Mesenchymal stem cell (in vitro differentiated cells and primary cell): ENCODE data around the gene BTBD6.
A peak's percentile ranks its signal among the peaks of the same experiment; 100 is the strongest.

ENCODE experiments used
- DNase-seq: peaks from one replicate; pipeline ENCODE4 v3.0.0-alpha.2; 2013
- H2AFZ ChIP-seq: one replicate; pipeline ENCODE4 v1.6.1; 2013; ENCODE audit warnings: low read depth, mild to moderate bottlenecking, control low read depth, inconsistent platforms, low read length, moderate library complexity
- H2AK5ac ChIP-seq: 2 replicates; pipeline ENCODE4 v1.6.1; 2013; ENCODE audit warnings: low read length, moderate library complexity, mild to moderate bottlenecking, inconsistent platforms; ENCODE audit not compliant: severe bottlenecking
- H2BK120ac ChIP-seq: one replicate; pipeline ENCODE4 v1.6.1; 2013; ENCODE audit warnings: low read depth, mild to moderate bottlenecking, inconsistent platforms, low read length, moderate library complexity
- H2BK12ac ChIP-seq, 2 experiments: one replicate each; pipeline ENCODE4 v1.6.1; 2013; ENCODE audit warnings: inconsistent platforms in 2 of 2, low read length in 2 of 2, mild to moderate bottlenecking in 2 of 2, moderate library complexity in 2 of 2, control low read depth in 1 of 2
- H2BK15ac ChIP-seq: one replicate; pipeline ENCODE4 v1.6.1; 2013; ENCODE audit warnings: mild to moderate bottlenecking, low read depth, inconsistent platforms; ENCODE audit not compliant: poor library complexity, severe bottlenecking
- H2BK5ac ChIP-seq: 2 replicates; pipeline ENCODE4 v1.6.1; 2013; ENCODE audit warnings: low read depth, mild to moderate bottlenecking, low read length, control low read depth, inconsistent platforms; ENCODE audit not compliant: poor library complexity, severe bottlenecking
- H3K14ac ChIP-seq, 2 experiments: one replicate each; pipeline ENCODE4 v1.6.1; 2013; ENCODE audit warnings: inconsistent platforms in 2 of 2, low read length in 2 of 2, control low read depth in 1 of 2, mild to moderate bottlenecking in 1 of 2, moderate library complexity in 1 of 2
- H3K18ac ChIP-seq, 2 experiments: one replicate each; pipeline ENCODE4 v1.6.1; 2013; ENCODE audit warnings: inconsistent platforms in 2 of 2, low read length in 2 of 2, control low read depth in 1 of 2, low read depth in 1 of 2, mild to moderate bottlenecking in 1 of 2
- H3K23ac ChIP-seq, 2 experiments: one replicate each; pipeline ENCODE4 v1.6.1; 2013; ENCODE audit warnings: inconsistent platforms in 2 of 2, low read length in 2 of 2, mild to moderate bottlenecking in 2 of 2, moderate library complexity in 2 of 2, control low read depth in 1 of 2
- H3K27ac ChIP-seq: 2 replicates; pipeline ENCODE4 v1.5.1; 2013; ENCODE audit warnings: mild to moderate bottlenecking, moderate library complexity, low read length, control low read depth, inconsistent platforms; ENCODE audit not compliant: poor library complexity, severe bottlenecking
- H3K27me3 ChIP-seq, 2 experiments: 2 replicates each; pipeline versions ENCODE4 v1.6.1 to v1.7.0; 2013; ENCODE audit warnings: low read length in 2 of 2, mild to moderate bottlenecking in 2 of 2, moderate library complexity in 2 of 2, control low read depth in 1 of 2, inconsistent platforms in 1 of 2; ENCODE audit not compliant: control insufficient read depth in 1 of 2, insufficient read depth in 1 of 2
- H3K36me3 ChIP-seq, 2 experiments: 2 replicates each; pipeline versions ENCODE4 v1.6.1 to v1.7.0; 2013; ENCODE audit warnings: low read length in 2 of 2, control low read depth in 1 of 2, inconsistent platforms in 1 of 2, low read depth in 1 of 2, mild to moderate bottlenecking in 1 of 2; ENCODE audit not compliant: insufficient read depth in 2 of 2, control insufficient read depth in 1 of 2
- H3K4ac ChIP-seq, 2 experiments: one replicate each; pipeline ENCODE4 v1.6.1; 2013; ENCODE audit warnings: inconsistent platforms in 2 of 2, low read length in 2 of 2, mild to moderate bottlenecking in 2 of 2, moderate library complexity in 2 of 2, control low read depth in 1 of 2, low read depth in 1 of 2
- H3K4me1 ChIP-seq: 2 replicates; pipeline ENCODE4 v1.6.1; 2013; ENCODE audit warnings: low read depth, low read length, control low read depth; ENCODE audit not compliant: control insufficient read depth, insufficient read depth
- H3K4me2 ChIP-seq: 2 replicates; pipeline ENCODE4 v1.6.1; 2013; ENCODE audit warnings: low read length, mild to moderate bottlenecking, inconsistent platforms; ENCODE audit not compliant: poor library complexity, severe bottlenecking
- H3K4me3 ChIP-seq, 2 experiments: 2 replicates each; pipeline versions ENCODE4 v1.5.1 to v1.7.0; 2013; ENCODE audit warnings: low read length in 2 of 2, mild to moderate bottlenecking in 2 of 2, control low read depth in 1 of 2, low read depth in 1 of 2; ENCODE audit not compliant: insufficient read depth in 1 of 2
- H3K79me1 ChIP-seq: replicated peaks from 2 replicates; pipeline ENCODE4 v1.6.1; 2013; ENCODE audit warnings: mild to moderate bottlenecking, control low read depth, low read length, inconsistent platforms; ENCODE audit not compliant: poor library complexity, severe bottlenecking
- H3K9ac ChIP-seq: 2 replicates; pipeline ENCODE4 v1.7.0; 2013; ENCODE audit warnings: mild to moderate bottlenecking, low read length, moderate library complexity
- H3K9me3 ChIP-seq: 2 replicates; pipeline ENCODE4 v1.7.0; 2013; ENCODE audit warnings: mild to moderate bottlenecking, low read length; ENCODE audit not compliant: control insufficient read depth
- H4K8ac ChIP-seq: one replicate; pipeline ENCODE4 v1.6.1; 2013; ENCODE audit warnings: inconsistent platforms, mild to moderate bottlenecking, low read length, moderate library complexity
- H4K91ac ChIP-seq: one replicate; pipeline ENCODE4 v1.6.1; 2013; ENCODE audit warnings: mild to moderate bottlenecking, low read length, inconsistent platforms
- WGBS: methylation state at CpG from one replicate; pipeline ENCODE4 v1.1.7; 2013; ENCODE audit warnings: mixed read lengths; 5-methylcytosine and 5-hydroxymethylcytosine counted together

Gene BTBD6

DNA sequence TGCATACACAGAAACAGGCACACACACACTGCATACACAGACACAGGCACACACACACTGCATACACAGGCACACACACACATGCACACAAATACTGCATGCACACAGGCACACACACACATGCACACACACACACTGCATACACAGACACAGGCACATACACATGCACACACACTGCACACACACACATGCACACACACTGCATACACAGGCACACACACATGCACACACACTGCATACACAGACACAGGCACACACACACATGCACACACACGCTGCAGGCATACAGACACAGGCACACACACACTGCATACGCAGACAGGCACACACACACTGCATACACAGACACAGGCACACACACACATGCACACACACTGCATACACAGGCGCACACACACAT is 32.7 kb upstream of the BTBD6 start:
- no peak for DNase-seq
- Histone ChIP-seq H4K8ac (no peak overlapping the region), H3K36me3 (peaks cover 42 to 81% of the 10 kb centered on the region in 2 experiments), H2BK5ac (no peak overlapping the region), H3K14ac (peak overlapping the region in 1 of 2 experiments; percentile 63), H3K18ac (no peak overlapping the region), H2BK120ac (no peak overlapping the region), H3K9me3 (no peaks in the 10 kb centered on the region), H3K4me2 (no peak overlapping the region), H4K91ac (peak overlapping the region; percentile 19), H2BK12ac (no peak overlapping the region), H3K4me1 (peaks cover 39% of the 10 kb centered on the region), H2BK15ac (no peak overlapping the region), H3K4me3 (no peak overlapping the region), H3K27me3 (no peaks in the 10 kb centered on the region), H3K9ac (no peak overlapping the region), H3K4ac (no peak overlapping the region), H3K79me1 (peaks cover 5% of the 10 kb centered on the region), H2AK5ac (no peak overlapping the region), H3K27ac (no peak overlapping the region), H2AFZ (no peak overlapping the region), H3K23ac (no peak overlapping the region)
- 56% methylated on average over 3 of the region's 3 CpGs for WGBS

- Histone ChIP-seq H3K27ac (no peak overlapping the region), H3K4me3 (no peak overlapping the region), H3K4me2 (no peak overlapping the region), H3K4ac (no peak overlapping the region), H3K14ac (no peak overlapping the region), H3K4me1 (peaks cover 43% of the 10 kb centered on the region), H3K36me3 (peaks cover 53 to 81% of the 10 kb centered on the region in 2 experiments), H2BK15ac (no peak overlapping the region), H3K27me3 (no peaks in the 10 kb centered on the region), H3K23ac (no peak overlapping the region), H2AFZ (no peak overlapping the region), H2BK120ac (no peak overlapping the region), H2BK12ac (no peak overlapping the region), H4K8ac (no peak overlapping the region), H3K79me1 (peaks cover 9% of the 10 kb centered on the region), H2AK5ac (no peak overlapping the region), H3K9me3 (no peaks in the 10 kb centered on the region), H4K91ac (no peak overlapping the region), H3K18ac (no peak overlapping the region), H2BK5ac (no peak overlapping the region), H3K9ac (no peak overlapping the region)
- 96% methylated on average over 30 of the region's 30 CpGs for WGBS
- DNase-seq, result no peak
Observed at GRCh38 chr14:105216490-105217247, 31.7 kb upstream of the BTBD6 start.

- H3K4me2 ChIP-seq, result no peak overlapping the region
- H2BK15ac ChIP-seq, result no peak overlapping the region
- peaks cover 36% of the 10 kb centered on the region for H3K4me1 ChIP-seq
- no peak overlapping the region for H3K4ac ChIP-seq
- no peak overlapping the region for H2BK12ac ChIP-seq
- no peak overlapping the region for H2AFZ ChIP-seq
- no peak overlapping the region for H2AK5ac ChIP-seq
- no peak overlapping the region for H3K14ac ChIP-seq
- WGBS, result 96% methylated on average over 11 of the region's 11 CpGs
- no peak overlapping the region for H4K8ac ChIP-seq
- H2BK120ac ChIP-seq, result no peak overlapping the region
- no peaks in the 10 kb centered on the region for H3K9me3 ChIP-seq
- H2BK5ac ChIP-seq, result no peak overlapping the region
- H3K9ac ChIP-seq, result no peak overlapping the region
- no peak overlapping the region for H3K23ac ChIP-seq
- H3K27ac ChIP-seq, result no peak overlapping the region
- no peaks in the 10 kb centered on the region for H3K27me3 ChIP-seq
- peaks cover 9% of the 10 kb centered on the region for H3K79me1 ChIP-seq
- no peak overlapping the region for H3K18ac ChIP-seq
- no peak overlapping the region for H3K4me3 ChIP-seq
- peaks cover 55 to 73% of the 10 kb centered on the region in 2 experiments for H3K36me3 ChIP-seq
- no peak for DNase-seq
- peak overlapping the region; percentile 29 for H4K91ac ChIP-seq
Observed at GRCh38 chr14:105217774-105218173, 30.6 kb upstream of the BTBD6 start.

- no peak overlapping the region for H3K23ac ChIP-seq
- H3K79me1 ChIP-seq, result peaks cover 9% of the 10 kb centered on the region
- H3K9ac ChIP-seq, result no peak overlapping the region
- H3K18ac ChIP-seq, result no peak overlapping the region
- H3K4me2 ChIP-seq, result no peak overlapping the region
- H2BK15ac ChIP-seq, result no peak overlapping the region
- H4K8ac ChIP-seq, result no peak overlapping the region
- no peaks in the 10 kb centered on the region for H3K9me3 ChIP-seq
- H3K4ac ChIP-seq, result no peak overlapping the region
- H3K36me3 ChIP-seq, result peaks cover 63 to 66% of the 10 kb centered on the region in 2 experiments
- WGBS, result 97% methylated on average over 19 of the region's 19 CpGs
- no peak overlapping the region for H2BK5ac ChIP-seq
- H3K4me3 ChIP-seq, result no peak overlapping the region
- peaks cover 34% of the 10 kb centered on the region for H3K4me1 ChIP-seq
- DNase-seq, result no peak
- no peak overlapping the region for H3K14ac ChIP-seq
- no peak overlapping the region for H2AFZ ChIP-seq
- no peak overlapping the region for H2BK120ac ChIP-seq
- no peak overlapping the region for H3K27ac ChIP-seq
- no peak overlapping the region for H2AK5ac ChIP-seq
- H2BK12ac ChIP-seq, result no peak overlapping the region
- H3K27me3 ChIP-seq, result no peaks in the 10 kb centered on the region
- H4K91ac ChIP-seq, result no peak overlapping the region
Observed at GRCh38 chr14:105218611-105219010, 29.7 kb upstream of the BTBD6 start.
